GM12801 (cell line): ENCODE results near the gene CCDC85C.

Experiments used
- CTCF ChIP-seq: IDR thresholded peaks from one replicate; pipeline ENCODE4 v1.5.1; 2011; ENCODE audit warnings: control low read depth; ENCODE audit not compliant: insufficient read length; ENCODE audit errors: extremely low read depth

CCDC85C gene

DNA sequence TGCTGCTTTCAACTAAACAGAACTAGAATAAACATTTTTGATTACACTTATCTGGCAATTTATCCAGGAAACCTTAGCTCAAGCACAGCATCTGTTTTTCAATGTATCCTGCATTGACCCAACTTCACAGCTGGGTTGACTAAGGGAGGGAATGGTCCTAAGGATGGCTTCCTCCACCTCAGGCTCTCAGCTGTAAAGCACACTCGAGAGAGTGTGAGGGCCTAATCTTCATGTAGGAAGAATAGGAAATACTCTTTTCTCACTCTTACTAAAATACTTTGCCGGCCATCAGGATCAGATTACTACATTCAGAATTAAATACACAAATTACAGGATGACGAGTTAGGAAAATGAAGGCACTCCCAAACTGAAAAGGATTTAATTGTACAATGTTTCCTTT lies 130.5 kb downstream of the CCDC85C start:
- TF ChIP-seq CTCF, result no peak

DNA sequence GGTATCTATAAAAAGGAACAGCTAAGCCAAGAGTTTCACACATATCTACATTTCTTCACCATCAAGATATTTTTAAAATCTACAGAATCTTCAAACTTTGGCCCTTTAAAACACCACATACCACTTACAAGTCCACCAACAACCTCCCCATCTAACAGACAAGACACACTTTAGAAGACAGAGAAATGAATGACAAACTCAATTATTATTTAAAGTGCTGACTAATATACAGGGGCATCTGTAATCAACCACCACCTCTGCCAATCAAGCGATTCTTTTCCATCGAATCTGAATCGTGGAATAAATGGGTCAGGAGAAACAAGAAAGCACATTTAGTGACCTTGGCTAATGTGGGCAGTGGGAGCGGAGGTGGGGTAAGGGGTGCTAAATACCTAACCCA lies 131.1 kb downstream of the CCDC85C start:
- no peak for TF ChIP-seq CTCF

DNA sequence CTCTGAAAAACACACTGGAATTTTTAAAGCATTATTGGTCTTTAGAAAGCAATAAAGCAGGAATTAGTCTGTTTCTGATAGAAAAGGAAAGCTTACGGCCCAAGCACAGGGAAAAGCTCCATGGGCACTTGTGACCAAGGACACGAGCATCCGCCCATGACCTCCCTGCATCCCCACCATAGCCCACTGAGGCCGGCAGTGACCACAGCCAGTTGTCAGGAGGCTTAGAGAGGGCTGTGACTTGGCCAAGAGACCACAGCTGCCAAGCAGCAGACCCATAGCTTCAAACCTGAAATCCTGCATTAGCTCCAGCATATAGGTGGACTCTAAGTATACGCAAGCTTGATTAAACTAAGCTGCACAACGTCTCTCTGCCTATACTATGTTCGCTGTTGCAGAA lies 132.3 kb downstream of the CCDC85C start:
- no peak for TF ChIP-seq CTCF

DNA sequence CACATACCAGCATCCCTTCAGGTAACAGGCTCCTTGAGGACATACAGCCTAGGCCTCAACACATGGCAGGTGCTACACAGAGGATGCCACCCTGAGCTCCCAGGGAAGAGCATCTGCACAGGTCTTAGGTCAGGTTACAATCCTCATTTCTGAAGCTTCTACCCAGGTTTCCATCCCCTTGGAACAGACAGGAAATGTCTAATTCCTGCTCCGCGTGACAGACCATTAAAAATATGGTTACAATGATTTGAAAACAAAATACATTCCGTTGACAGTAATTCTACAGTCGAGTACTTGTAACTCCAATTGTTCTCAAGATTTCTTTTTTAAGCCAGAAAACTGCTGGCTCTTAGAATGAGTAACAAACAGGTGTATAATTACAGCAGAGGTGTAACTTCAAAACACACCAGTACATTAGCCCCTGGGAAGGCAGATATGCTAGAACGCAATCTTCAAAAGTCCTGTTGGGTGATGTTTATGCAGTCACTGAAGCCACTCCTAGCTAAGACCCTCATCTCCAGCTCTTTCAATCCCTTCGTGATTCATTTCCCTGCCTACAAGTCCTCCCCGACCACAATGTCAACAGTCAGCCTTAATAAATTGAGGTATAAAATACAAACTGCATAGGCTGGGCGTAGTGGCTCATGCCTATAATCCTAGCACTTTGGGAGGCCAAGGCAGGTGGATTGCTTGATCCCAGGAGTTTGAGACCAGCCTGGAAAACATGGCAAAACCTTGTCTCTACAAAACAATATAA lies 135.0 kb downstream of the CCDC85C start:
- TF ChIP-seq CTCF, result no peak

GRCh38 chr14:99468081-99468480 lies 135.9 kb downstream of the CCDC85C start:
- TF ChIP-seq CTCF, result no peak

- TF ChIP-seq CTCF, result no peak
These were observed 136.5 kb downstream of the CCDC85C start for GRCh38 chr14:99467336-99468078.

- no peak for TF ChIP-seq CTCF
These were observed 137.2 kb downstream of the CCDC85C start for GRCh38 chr14:99466758-99467157.
